Measurements from ENCODE around the gene ACKR2.

Gene ACKR2

GRCh38 chr3:42809202-42809601 lies at the start of gene ACKR2:
TSS of gene ACKR2 (plus strand) at chr3:42809445. CDS start at chr3:42864503, 55,058 bp downstream.
- H3K9me3 Mint-ChIP-seq: no peaks in the 10 kb centered on the region
- no peak within 1 kb of the TSS for H3K27ac Mint-ChIP-seq
- peaks cover 5% of the 10 kb centered on the region for H3K36me3 Mint-ChIP-seq (ENCODE audit: low read depth)
- intact Hi-C loops (cut with micrococcal nuclease): no loop called here
- peaks cover 13% of the 10 kb centered on the region for H3K4me1 Mint-ChIP-seq (ENCODE audit: low read depth)
- H3K4me3 Mint-ChIP-seq: no peak within 1 kb of the TSS
- H3K27me3 Mint-ChIP-seq: peaks cover 20% of the 10 kb centered on the region

- no peaks in the 10 kb centered on the region for H3K9me3 Mint-ChIP-seq
- peaks cover 66% of the 10 kb centered on the region for H3K4me1 Mint-ChIP-seq (ENCODE audit: low read depth)
- peak overlapping the region; percentile 74 for H3K27ac Mint-ChIP-seq
- H3K4me3 Mint-ChIP-seq: peak overlapping the region; percentile 2
- no peaks in the 10 kb centered on the region for H3K27me3 Mint-ChIP-seq
- no peaks in the 10 kb centered on the region for H3K36me3 Mint-ChIP-seq (ENCODE audit: low read depth)
- intact Hi-C loops (cut with micrococcal nuclease): no loop called here
Measured at GRCh38 chr3:42762046-42762724, 47.1 kb upstream of the ACKR2 start.

GRCh38 chr3:42763021-42763420 lies 46.2 kb upstream of the ACKR2 start:
- H3K27me3 Mint-ChIP-seq: no peaks in the 10 kb centered on the region
- peak overlapping the region; percentile 74 for H3K27ac Mint-ChIP-seq
- H3K36me3 Mint-ChIP-seq (ENCODE audit: low read depth): no peaks in the 10 kb centered on the region
- peaks cover 64% of the 10 kb centered on the region for H3K4me1 Mint-ChIP-seq (ENCODE audit: low read depth)
- no peak overlapping the region for H3K4me3 Mint-ChIP-seq
- H3K9me3 Mint-ChIP-seq: no peaks in the 10 kb centered on the region
- intact Hi-C loops (cut with micrococcal nuclease): no loop called here

- intact Hi-C loops (cut with micrococcal nuclease): no loop called here
- H3K4me3 Mint-ChIP-seq: no peak overlapping the region
- no peaks in the 10 kb centered on the region for H3K36me3 Mint-ChIP-seq (ENCODE audit: low read depth)
- H3K27me3 Mint-ChIP-seq: no peaks in the 10 kb centered on the region
- no peaks in the 10 kb centered on the region for H3K9me3 Mint-ChIP-seq
- H3K27ac Mint-ChIP-seq: peak overlapping the region; percentile 78
- peaks cover 61% of the 10 kb centered on the region for H3K4me1 Mint-ChIP-seq (ENCODE audit: low read depth)
Measured at GRCh38 chr3:42764115-42764514, 45.1 kb upstream of the ACKR2 start.

- H3K27me3 Mint-ChIP-seq: no peaks in the 10 kb centered on the region
- intact Hi-C loops (cut with micrococcal nuclease): no loop called here
- no peaks in the 10 kb centered on the region for H3K36me3 Mint-ChIP-seq (ENCODE audit: low read depth)
- no peak overlapping the region for H3K4me3 Mint-ChIP-seq
- H3K27ac Mint-ChIP-seq: peak overlapping the region; percentile 78
- peaks cover 61% of the 10 kb centered on the region for H3K4me1 Mint-ChIP-seq (ENCODE audit: low read depth)
- H3K9me3 Mint-ChIP-seq: no peaks in the 10 kb centered on the region
Measured at GRCh38 chr3:42764561-42765295, 44.5 kb upstream of the ACKR2 start.

GRCh38 chr3:42769477-42770131 lies 39.6 kb upstream of the ACKR2 start:
- Mint-ChIP-seq H3K4me1 (ENCODE audit: low read depth) (peaks cover 43% of the 10 kb centered on the region), H3K36me3 (ENCODE audit: low read depth) (peaks cover 7% of the 10 kb centered on the region), H3K27me3 (no peaks in the 10 kb centered on the region), H3K9me3 (peaks cover 12% of the 10 kb centered on the region), H3K4me3 (no peak overlapping the region), H3K27ac (no peak overlapping the region)
- intact Hi-C loops (cut with micrococcal nuclease): no loop called here

- H3K9me3 Mint-ChIP-seq: peaks cover 12% of the 10 kb centered on the region
- H3K27ac Mint-ChIP-seq: no peak overlapping the region
- H3K27me3 Mint-ChIP-seq: no peaks in the 10 kb centered on the region
- H3K36me3 Mint-ChIP-seq (ENCODE audit: low read depth): peaks cover 7% of the 10 kb centered on the region
- no peak overlapping the region for H3K4me3 Mint-ChIP-seq
- intact Hi-C loops (cut with micrococcal nuclease): no loop called here
- peaks cover 26% of the 10 kb centered on the region for H3K4me1 Mint-ChIP-seq (ENCODE audit: low read depth)
Measured at GRCh38 chr3:42771271-42771670, 38.0 kb upstream of the ACKR2 start.

- Mint-ChIP-seq H3K36me3 (ENCODE audit: low read depth) (peaks cover 7% of the 10 kb centered on the region), H3K27me3 (no peaks in the 10 kb centered on the region), H3K4me1 (ENCODE audit: low read depth) (peaks cover 19% of the 10 kb centered on the region), H3K4me3 (peak within 1 kb of the TSS; percentile 84), H3K9me3 (peaks cover 12% of the 10 kb centered on the region), H3K27ac (peak within 1 kb of the TSS; percentile 99)
- intact Hi-C loops (cut with micrococcal nuclease): no loop called here
Measured at GRCh38 chr3:42772670-42773408, 36.4 kb upstream of the ACKR2 start, which contains the start of gene CCDC13. TSS of gene CCDC13 (minus strand) at chr3:42773253. CDS start at chr3:42758345, 14,908 bp downstream.

GRCh38 chr3:42773409-42773751 lies 35.9 kb upstream of the ACKR2 start:
- H3K9me3 Mint-ChIP-seq: peaks cover 12% of the 10 kb centered on the region
- peak overlapping the region; percentile 84 for H3K4me3 Mint-ChIP-seq
- H3K27me3 Mint-ChIP-seq: no peaks in the 10 kb centered on the region
- H3K36me3 Mint-ChIP-seq (ENCODE audit: low read depth): peaks cover 7% of the 10 kb centered on the region
- peak overlapping the region; percentile 99 for H3K27ac Mint-ChIP-seq
- intact Hi-C loops (cut with micrococcal nuclease): no loop called here
- H3K4me1 Mint-ChIP-seq (ENCODE audit: low read depth): peaks cover 19% of the 10 kb centered on the region

GRCh38 chr3:42778644-42779043 lies 30.6 kb upstream of the ACKR2 start:
- peaks cover 34% of the 10 kb centered on the region for H3K36me3 Mint-ChIP-seq (ENCODE audit: low read depth)
- H3K9me3 Mint-ChIP-seq: no peaks in the 10 kb centered on the region
- no peak overlapping the region for H3K4me3 Mint-ChIP-seq
- intact Hi-C loops (cut with micrococcal nuclease): no loop called here
- H3K27ac Mint-ChIP-seq: no peak overlapping the region
- peaks cover 9% of the 10 kb centered on the region for H3K4me1 Mint-ChIP-seq (ENCODE audit: low read depth)
- no peaks in the 10 kb centered on the region for H3K27me3 Mint-ChIP-seq

GRCh38 chr3:42780398-42780797 lies 28.8 kb upstream of the ACKR2 start:
- intact Hi-C loops (cut with micrococcal nuclease): loop anchor here (1.0 to 2.0 kb wide), 3 partner anchors 50 to 101 kb away; no protein-coding TSS in a partner anchor
- H3K4me1 Mint-ChIP-seq (ENCODE audit: low read depth): peaks cover 10% of the 10 kb centered on the region
- no peak overlapping the region for H3K27ac Mint-ChIP-seq
- no peaks in the 10 kb centered on the region for H3K27me3 Mint-ChIP-seq
- H3K9me3 Mint-ChIP-seq: no peaks in the 10 kb centered on the region
- H3K4me3 Mint-ChIP-seq: no peak overlapping the region
- peaks cover 40% of the 10 kb centered on the region for H3K36me3 Mint-ChIP-seq (ENCODE audit: low read depth)

- Mint-ChIP-seq H3K9me3 (no peaks in the 10 kb centered on the region), H3K27ac (no peak overlapping the region), H3K27me3 (no peaks in the 10 kb centered on the region), H3K4me1 (ENCODE audit: low read depth) (peaks cover 10% of the 10 kb centered on the region), H3K36me3 (ENCODE audit: low read depth) (peaks cover 47% of the 10 kb centered on the region), H3K4me3 (no peak overlapping the region)
- intact Hi-C loops (cut with micrococcal nuclease): loop anchor here (1.0 to 2.0 kb wide), 3 partner anchors 50 to 100 kb away; no protein-coding TSS in a partner anchor
Measured at GRCh38 chr3:42780892-42781700, 28.1 kb upstream of the ACKR2 start.

- peaks cover 27% of the 10 kb centered on the region for H3K4me1 Mint-ChIP-seq (ENCODE audit: low read depth)
- no peak overlapping the region for H3K4me3 Mint-ChIP-seq
- H3K36me3 Mint-ChIP-seq (ENCODE audit: low read depth): peaks cover 73% of the 10 kb centered on the region
- intact Hi-C loops (cut with micrococcal nuclease): no loop called here
- no peak overlapping the region for H3K27ac Mint-ChIP-seq
- no peaks in the 10 kb centered on the region for H3K27me3 Mint-ChIP-seq
- H3K9me3 Mint-ChIP-seq: no peaks in the 10 kb centered on the region
Measured at GRCh38 chr3:42786212-42786611, 23.0 kb upstream of the ACKR2 start.

All from dendritic cell treated with granulocyte-macrophage colony-stimulating factor and Interleukin-4, amounts not matched to agents 40 ng/mL and 50 ng/mL, for 4 days (primary cell).